ENCODE data around the gene TMEM183A. TPM values are rescaled to one million over a fixed set of nuclear protein-coding genes. Genes with fewer than 3 reads are reported as not detected.

Gene TMEM183A
- total RNA-seq, 1 experiment from 2014 or later = 126 TPM

Other genes with a start within 250 kb of the TMEM183A start
- 3.9 and 19.2 TPM in 2 replicates for gene KDM5B, start 199.0 kb upstream of the TMEM183A start, total RNA-seq (2014; rRNA removed; shearing (Covaris generic); ENCODE audit: low replicate concordance)
- gene PCAT6, start 196.4 kb upstream of the TMEM183A start, total RNA-seq (2014; rRNA removed; shearing (Covaris generic); ENCODE audit: low replicate concordance) = not detected in 2 replicates
- 4.1 and 6.4 TPM in 2 replicates for gene RABIF, start 118.2 kb upstream of the TMEM183A start, total RNA-seq (2014; rRNA removed; shearing (Covaris generic); ENCODE audit: low replicate concordance)
- 18.2 and 19.0 TPM in 2 replicates for gene KLHL12, start 80.1 kb upstream of the TMEM183A start, total RNA-seq (2014; rRNA removed; shearing (Covaris generic); ENCODE audit: low replicate concordance)
- 85.5 and 96.0 TPM in 2 replicates for gene ADIPOR1, start 49.1 kb upstream of the TMEM183A start, total RNA-seq (2014; rRNA removed; shearing (Covaris generic); ENCODE audit: low replicate concordance)
- gene CYB5R1, start 40.1 kb upstream of the TMEM183A start, total RNA-seq (2014; rRNA removed; shearing (Covaris generic); ENCODE audit: low replicate concordance) = 36.7 and 43.3 TPM in 2 replicates
- 8.7 and 15.3 TPM in 2 replicates for gene PPFIA4, start 19.1 kb downstream of the TMEM183A start, total RNA-seq (2014; rRNA removed; shearing (Covaris generic); ENCODE audit: low replicate concordance)
- gene MYOG, start 78.6 kb downstream of the TMEM183A start, total RNA-seq (2014; rRNA removed; shearing (Covaris generic); ENCODE audit: low replicate concordance) = not detected in 2 replicates
- 87.9 and 100 TPM in 2 replicates for gene ADORA1, start 120.4 kb downstream of the TMEM183A start, total RNA-seq (2014; rRNA removed; shearing (Covaris generic); ENCODE audit: low replicate concordance)
- gene MYBPH, start 168.5 kb downstream of the TMEM183A start, total RNA-seq (2014; rRNA removed; shearing (Covaris generic); ENCODE audit: low replicate concordance) = not detected in 2 replicates
- gene CHI3L1, start 179.3 kb downstream of the TMEM183A start, total RNA-seq (2014; rRNA removed; shearing (Covaris generic); ENCODE audit: low replicate concordance) = not detected in 2 replicates
- not detected in 2 replicates for gene CHIT1, start 222.3 kb downstream of the TMEM183A start, total RNA-seq (2014; rRNA removed; shearing (Covaris generic); ENCODE audit: low replicate concordance)